Heart left ventricle (tissue), 16 donors: Measurements from ENCODE around the gene C5orf15. TPM values are rescaled to one million over a fixed set of nuclear protein-coding genes. Genes with fewer than 3 reads are reported as not detected.

Source experiments
- ATAC-seq, 4 donors: fragments of 200-7000 bp; cut with Tn5 transposase; one replicate each; pipeline ENCODE4 v1.9.1; 2020 to 2022; ENCODE audit warnings: moderate library complexity in 4 of 4, mild to moderate bottlenecking in 3 of 4, moderate number of reproducible peaks in 1 of 4
- DNase-seq, 5 donors: peaks; one replicate each; pipeline ENCODE4 v3.0.0-alpha.2; 2020
- H3K27ac ChIP-seq, 12 donors: fragments of 200-600 bp; sonication (generic) in 4 of 12; one replicate each; pipeline versions ENCODE4 v1.5.0 to v1.8.0; 2016 to 2022; ENCODE audit warnings: mild to moderate bottlenecking in 2 of 12
- H3K27me3 ChIP-seq, 9 donors: fragments of 200-600 bp; sonication (generic) in 2 of 9; one replicate each; pipeline versions ENCODE4 v1.5.1 to v1.8.0; 2016 to 2022; ENCODE audit warnings: mild to moderate bottlenecking in 3 of 9
- H3K36me3 ChIP-seq, 9 donors: fragments of 200-600 bp; sonication (generic) in 2 of 9; one replicate each; pipeline versions ENCODE4 v1.5.0 to v1.8.0; 2018 to 2022; ENCODE audit warnings: mild to moderate bottlenecking in 2 of 9
- H3K4me1 ChIP-seq, 12 donors: fragments of 200-600 bp; sonication (generic) in 4 of 12; one replicate each; pipeline versions ENCODE4 v1.5.0 to v1.8.0; 2016 to 2022; ENCODE audit warnings: mild to moderate bottlenecking in 3 of 12
- H3K4me3 ChIP-seq, 12 donors: fragments of 200-600 bp; sonication (generic) in 4 of 12; one replicate each; pipeline versions ENCODE4 v1.5.0 to v1.8.0; 2017 to 2022; ENCODE audit warnings: mild to moderate bottlenecking in 9 of 12, moderate library complexity in 4 of 12
- H3K9me3 ChIP-seq, 12 donors: fragments of 200-600 bp; sonication (generic) in 4 of 12; one replicate each; pipeline versions ENCODE4 v1.5.0 to v1.8.0; 2016 to 2022; ENCODE audit warnings: mild to moderate bottlenecking in 1 of 12
- POLR2A ChIP-seq, 2 donors: fragments of 450-650 bp; IDR thresholded peaks; one replicate each; pipeline ENCODE4 v1.6.1; 2017; ENCODE audit warnings: antibody characterized with exemption in 2 of 2, mild to moderate bottlenecking in 2 of 2, moderate library complexity in 2 of 2
- WGBS, 4 donors: extraction: QIAGEN DNeasy Blood & Tissue Kit in 2 of 4; methylation state at CpG; one replicate each; pipeline versions ENCODE4 v1.1.5 to v1.1.7; 2013 to 2018; 5-methylcytosine and 5-hydroxymethylcytosine counted together
- intact Hi-C, 10 donors: fragments of 100-400 bp; cut with DNase I; formaldehyde crosslinking; loops; one replicate each; pipeline versions ENCODE4 v1.11.1 to v1.14.2; 2022
- polyA plus RNA-seq, 2 donors: library from polyadenylated mRNA; stranded (reverse); fragments of 200-250 nt; gene quantifications; one replicate each; pipeline ENCODE4 v1.2.3, GENCODE V29; 2013
- total RNA-seq, 9 donors: library from RNA; depleted of rRNA in 2 of 9; stranded (reverse); fragments of >200 nt in 2 of 9; fragmentation: NEBNext Ultra II Directional in 3 of 9; extraction: Animal tissue kit (Norgen Biotek cat#: 25700) in 3 of 9; gene quantifications; one replicate each; pipeline versions ENCODE4 v1.1.0 to v1.2.4, GENCODE V29; 2016 to 2023
- TF ChIP-seq, protein P1 (sequence below), 12 donors: fragments of 200-600 bp; sonication (generic) in 4 of 12; IDR thresholded peaks; one replicate each; pipeline versions ENCODE4 v1.5.0 to v1.8.0; 2018 to 2022; ENCODE audit warnings: antibody characterized with exemption in 12 of 12, mild to moderate bottlenecking in 5 of 12
- donor health status: ischemic (EF 13 %, LVEDD 7.1; RV severe dilation, severe dysfunction).
- donor health status: healthy with polysubstance abuse.
- donor health status: DM: no; HTN: yes; CAD: no.
- donor health status: DM: no; HTN: no; CAD: no.
- donor health status: ischemic (EF 25% LVEDD 6.9; RV normal size, moderate dysfunction).
- donor health status: ischemic (EF 25% LVEDD 5.7; RV mildly dilated, moderate dysfunction).
- donor health status: healthy.
- donor health status: DM: yes; HTN: yes; CAD: no.
- donor health status: ischemic (EF 35%, LVEDD 5.7; RV mildly dilated, moderate dysfunction).
- donor health status: nonischemic (EF 11% LVEDD 7.7; RV severe dilation, severe dysfunction).
- donor health status: DM: yes; HTN: yes; CAD: no.
- donor health status: PGD.
- donor health status: ischemic (EF 29% LVEDD 5.4; RV normal size, mild dysfunction).
- donor health status: nonischemic (EF 23%, LVEDD 6.1; RV moderate dilation, normal function).

The C5orf15 gene
- total and polyA plus RNA-seq, 11 donors: 15.8 to 68.6 (median 35.8) TPM

DNA sequence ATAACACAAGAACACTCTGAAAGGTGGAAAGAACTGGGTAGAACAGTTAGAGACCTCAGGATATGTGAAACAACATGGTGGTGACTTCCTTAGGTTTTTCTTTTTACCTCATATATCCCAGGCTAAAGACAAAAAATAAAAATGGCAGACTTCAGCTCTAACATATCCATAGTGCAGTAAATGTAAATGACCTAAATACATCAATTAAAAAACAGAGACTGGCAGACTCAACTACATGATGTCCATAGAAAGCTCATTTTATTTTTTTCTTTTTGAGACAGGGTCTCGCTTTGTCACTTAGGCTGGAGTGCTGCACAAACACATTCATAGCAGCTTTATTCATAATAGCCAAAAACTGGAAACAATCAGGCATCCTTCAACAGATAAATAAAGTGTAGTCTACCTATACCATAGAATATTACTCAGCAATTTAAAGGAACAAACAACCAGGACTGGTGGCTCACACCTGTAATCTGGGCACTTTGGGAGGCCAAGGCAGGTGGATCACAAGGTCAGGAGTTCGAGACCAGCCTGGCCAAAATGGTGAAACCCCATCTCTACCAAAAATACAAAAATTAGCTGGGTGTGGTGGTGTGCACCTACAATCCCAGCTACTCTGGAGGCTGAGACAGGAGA is 4.8 kb downstream of the C5orf15 start:
- ATAC-seq (no peak), DNase-seq (no peak)
- 96 to 97% (median 97%) methylated on average over 2 of the region's 2 CpGs for WGBS, 4 donors
- TF ChIP-seq, protein P1, sequence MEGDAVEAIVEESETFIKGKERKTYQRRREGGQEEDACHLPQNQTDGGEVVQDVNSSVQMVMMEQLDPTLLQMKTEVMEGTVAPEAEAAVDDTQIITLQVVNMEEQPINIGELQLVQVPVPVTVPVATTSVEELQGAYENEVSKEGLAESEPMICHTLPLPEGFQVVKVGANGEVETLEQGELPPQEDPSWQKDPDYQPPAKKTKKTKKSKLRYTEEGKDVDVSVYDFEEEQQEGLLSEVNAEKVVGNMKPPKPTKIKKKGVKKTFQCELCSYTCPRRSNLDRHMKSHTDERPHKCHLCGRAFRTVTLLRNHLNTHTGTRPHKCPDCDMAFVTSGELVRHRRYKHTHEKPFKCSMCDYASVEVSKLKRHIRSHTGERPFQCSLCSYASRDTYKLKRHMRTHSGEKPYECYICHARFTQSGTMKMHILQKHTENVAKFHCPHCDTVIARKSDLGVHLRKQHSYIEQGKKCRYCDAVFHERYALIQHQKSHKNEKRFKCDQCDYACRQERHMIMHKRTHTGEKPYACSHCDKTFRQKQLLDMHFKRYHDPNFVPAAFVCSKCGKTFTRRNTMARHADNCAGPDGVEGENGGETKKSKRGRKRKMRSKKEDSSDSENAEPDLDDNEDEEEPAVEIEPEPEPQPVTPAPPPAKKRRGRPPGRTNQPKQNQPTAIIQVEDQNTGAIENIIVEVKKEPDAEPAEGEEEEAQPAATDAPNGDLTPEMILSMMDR (IDR thresholded peaks at IDR 0.05): no peak
- no peak for TF ChIP-seq POLR2A (IDR thresholded peaks at IDR 0.05)
- Histone ChIP-seq H3K27me3 (no peaks in the 10 kb centered on the region), H3K4me3 (no peak overlapping the region), H3K27ac (peak overlapping the region in 3 of 12 donors; percentile 1 to 28 (median 7)), H3K36me3 (peaks cover 0 to 21% (median 12%) of the 10 kb centered on the region in 9 donors), H3K4me1 (peaks cover 0 to 42% (median 34%) of the 10 kb centered on the region in 12 donors), H3K9me3 (peaks cover 0 to 8% (median 0%) of the 10 kb centered on the region in 12 donors)
- intact Hi-C loops: no loop called here

GRCh38 chr5:133962801-133963476 is 5.5 kb downstream of the C5orf15 start:
- intact Hi-C loops: no loop called here
- TF ChIP-seq, protein P1 (IDR thresholded peaks at IDR 0.05): no peak
- no peak for TF ChIP-seq POLR2A (IDR thresholded peaks at IDR 0.05)

DNA sequence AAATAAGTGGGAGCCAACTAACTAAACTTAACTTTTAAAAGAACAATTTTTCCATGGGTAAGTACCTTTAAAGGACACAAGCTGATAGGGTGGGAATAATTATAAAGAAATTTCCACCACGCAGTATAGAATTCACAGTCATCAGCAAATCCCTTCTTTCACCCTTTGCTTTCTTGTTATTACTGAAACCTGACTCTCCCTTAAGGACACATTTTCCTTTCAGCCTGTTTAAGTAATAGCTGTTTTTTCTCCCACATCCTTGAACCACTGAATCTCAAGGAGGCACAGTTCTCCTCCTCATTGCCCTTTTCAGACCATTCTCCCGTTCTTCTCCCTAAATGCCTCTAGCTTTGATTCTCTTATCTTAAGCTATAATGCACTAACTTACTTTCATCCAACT is 6.3 kb downstream of the C5orf15 start:
- 85 to 95% (median 88%) methylated on average over 2 of the region's 2 CpGs for whole genome bisulfite sequencing, 4 donors
- DNase-seq (no peak), ATAC-seq (no peak)
- Histone ChIP-seq H3K27ac (peak overlapping the region in 1 of 12 donors; percentile 1), H3K4me1 (peaks cover 0 to 43% (median 29%) of the 10 kb centered on the region in 12 donors), H3K9me3 (peaks cover 0 to 8% (median 0%) of the 10 kb centered on the region in 12 donors), H3K27me3 (no peaks in the 10 kb centered on the region), H3K4me3 (no peak overlapping the region), H3K36me3 (peaks cover 0 to 36% (median 25%) of the 10 kb centered on the region in 9 donors)
- intact Hi-C loops: no loop called here
- TF ChIP-seq, protein P1 (IDR thresholded peaks at IDR 0.05): no peak
- TF ChIP-seq POLR2A (IDR thresholded peaks at IDR 0.05): no peak

More at GRCh38 chr5:133962801-133963476, 5.5 kb downstream of the C5orf15 start:
- Histone ChIP-seq H3K9me3 (peaks cover 0 to 8% (median 0%) of the 10 kb centered on the region in 12 donors), H3K4me3 (no peak overlapping the region), H3K27me3 (no peaks in the 10 kb centered on the region), H3K36me3 (peaks cover 0 to 27% (median 18%) of the 10 kb centered on the region in 9 donors), H3K27ac (peak overlapping the region in 3 of 12 donors; percentile 1 to 28 (median 7)), H3K4me1 (peaks cover 0 to 42% (median 35%) of the 10 kb centered on the region in 12 donors)
- DNase-seq: no peak
- 63 to 75% (median 67%) methylated on average over 2 of the region's 2 CpGs for WGBS, 4 donors
- peak in 1 of 4 donors; percentile 19 for ATAC-seq

GRCh38 chr5:133959643-133960042 is 8.8 kb downstream of the C5orf15 start:
- Histone ChIP-seq H3K36me3 (peaks cover 0 to 55% (median 50%) of the 10 kb centered on the region in 9 donors), H3K9me3 (peaks cover 0 to 8% (median 0%) of the 10 kb centered on the region in 12 donors), H3K4me1 (peaks cover 0 to 29% (median 15%) of the 10 kb centered on the region in 12 donors), H3K27ac (no peak overlapping the region), H3K4me3 (no peak overlapping the region), H3K27me3 (no peaks in the 10 kb centered on the region)
- TF ChIP-seq, protein P1 (IDR thresholded peaks at IDR 0.05): no peak
- TF ChIP-seq POLR2A (IDR thresholded peaks at IDR 0.05): no peak
- ATAC-seq (no peak), DNase-seq (no peak)
- WGBS, 4 donors: 77 to 84% (median 79%) methylated on average over 11 of the region's 11 CpGs
- intact Hi-C loops: no loop called here
